HK-2 (cell line): Measurements from ENCODE around the gene SCN10A.

Experiments
- DNase-seq: peaks from one replicate; pipeline ENCODE4 v3.0.0-alpha.2; 2018; ENCODE audit not compliant: unreplicated experiment

The SCN10A gene

GRCh38 chr3:38651153-38651789 lies 164.7 kb downstream of the SCN10A start:
- DNase-seq = peak; percentile 66

GRCh38 chr3:38650248-38650951 lies 165.6 kb downstream of the SCN10A start:
- no peak for DNase-seq

- peak; percentile 52 for DNase-seq
Measured at GRCh38 chr3:38649500-38650247, 166.3 kb downstream of the SCN10A start, which contains the start of gene SCN5A. SCN5A (minus strand) TSS chr3:38649687; CDS start chr3:38633307, 16,380 bp downstream.

GRCh38 chr3:38648659-38649499 lies 167.1 kb downstream of the SCN10A start:
- DNase-seq = no peak

GRCh38 chr3:38648024-38648658 lies 167.9 kb downstream of the SCN10A start:
- no peak for DNase-seq

GRCh38 chr3:38647217-38647970 lies 168.6 kb downstream of the SCN10A start:
- no peak for DNase-seq
